Mucosa of rectum (tissue), 2 donors: ENCODE results near the gene E2F2.
"Not testable (repeated sequence)": the region's sequence is repeated elsewhere in the genome, so short reads cannot be mapped to it uniquely, and the experiment has no call there.

Source experiments
- H3K27ac ChIP-seq, 2 donors: one replicate each; pipeline ENCODE4 v1.7.0; 2013; ENCODE audit warnings: inconsistent platforms in 2 of 2, low read depth in 2 of 2, low read length in 2 of 2
- H3K27me3 ChIP-seq, 2 donors: one replicate each; pipeline ENCODE4 v1.7.0; 2013; ENCODE audit warnings: low read length in 2 of 2; ENCODE audit not compliant: control insufficient read depth in 2 of 2, insufficient read depth in 2 of 2
- H3K36me3 ChIP-seq, 2 donors: one replicate each; pipeline ENCODE4 v1.7.0; 2013; ENCODE audit warnings: low read length in 2 of 2; ENCODE audit not compliant: control insufficient read depth in 2 of 2, insufficient read depth in 2 of 2
- H3K4me1 ChIP-seq, 2 donors: one replicate each; pipeline ENCODE4 v1.7.0; 2013; ENCODE audit warnings: low read length in 2 of 2, mild to moderate bottlenecking in 1 of 2; ENCODE audit not compliant: control insufficient read depth in 2 of 2, insufficient read depth in 2 of 2
- H3K4me3 ChIP-seq, 2 donors: one replicate each; pipeline ENCODE4 v1.7.0; 2013; ENCODE audit warnings: low read length in 2 of 2
- H3K9ac ChIP-seq, 2 donors: one replicate each; pipeline ENCODE4 v1.7.0; 2013; ENCODE audit warnings: low read length in 2 of 2, low read depth in 1 of 2, mild to moderate bottlenecking in 1 of 2
- H3K9me3 ChIP-seq, 2 donors: one replicate each; pipeline ENCODE4 v1.7.0; 2013; ENCODE audit warnings: low read length in 2 of 2; ENCODE audit not compliant: control insufficient read depth in 2 of 2
- donor health status: healthy.
- donor health status: Normal muscosa, but diverticular disease.

E2F2 gene

GRCh38 chr1:23548704-23549143 is 17.7 kb upstream of the E2F2 start:
- H3K4me3 ChIP-seq: no peak overlapping the region
- H3K27me3 ChIP-seq: no peaks in the 10 kb centered on the region
- H3K36me3 ChIP-seq: no peaks in the 10 kb centered on the region
- peak overlapping the region; percentile 24 to 57 for H3K27ac ChIP-seq
- H3K9me3 ChIP-seq: no peaks in the 10 kb centered on the region
- no peak overlapping the region for H3K9ac ChIP-seq
- H3K4me1 ChIP-seq: peaks cover 27 to 38% of the 10 kb centered on the region in 2 donors

- no peaks in the 10 kb centered on the region for H3K36me3 ChIP-seq
- H3K4me1 ChIP-seq: peaks cover 27 to 32% of the 10 kb centered on the region in 2 donors
- H3K4me3 ChIP-seq: peak overlapping the region; percentile 9 to 45
- H3K27ac ChIP-seq: peak overlapping the region; percentile 75 to 91
- no peaks in the 10 kb centered on the region for H3K9me3 ChIP-seq
- H3K9ac ChIP-seq: peak overlapping the region; percentile 66 to 70
- H3K27me3 ChIP-seq: no peaks in the 10 kb centered on the region
These were observed 16.0 kb upstream of the E2F2 start for GRCh38 chr1:23546897-23547584.

DNA sequence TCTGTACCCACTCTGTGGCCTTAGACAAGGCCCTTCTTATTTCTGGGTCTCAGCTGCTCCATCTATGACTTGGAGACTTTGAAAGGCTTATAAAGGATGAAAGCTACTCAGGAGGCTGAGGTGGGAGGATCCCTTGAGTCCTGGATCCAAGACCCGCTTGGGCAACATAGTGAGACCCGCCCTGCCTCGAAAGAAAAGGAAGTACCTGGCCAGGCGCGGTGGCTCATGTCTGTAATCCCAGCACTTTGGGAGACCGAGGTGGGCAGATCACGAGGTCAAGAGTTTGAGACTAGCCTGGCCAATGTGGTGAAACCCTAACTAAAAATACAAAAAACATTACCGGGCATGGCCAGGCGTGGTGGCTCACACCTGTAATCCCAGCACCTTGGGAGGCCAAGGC is 14.8 kb upstream of the E2F2 start:
- H3K27me3 ChIP-seq: no peaks in the 10 kb centered on the region
- H3K36me3 ChIP-seq: no peaks in the 10 kb centered on the region
- no peak overlapping the region for H3K4me3 ChIP-seq
- H3K27ac ChIP-seq: peak overlapping the region; percentile 75 to 91
- peak overlapping the region in 1 of 2 donors; percentile 24 for H3K9ac ChIP-seq
- H3K4me1 ChIP-seq: peaks cover 27 to 32% of the 10 kb centered on the region in 2 donors
- no peaks in the 10 kb centered on the region for H3K9me3 ChIP-seq

GRCh38 chr1:23544444-23545389 is 13.7 kb upstream of the E2F2 start:
- Histone ChIP-seq H3K4me3 (no peak overlapping the region), H3K9ac (peak overlapping the region; percentile 5 to 44), H3K27ac (peak overlapping the region; percentile 75 to 91), H3K27me3 (no peaks in the 10 kb centered on the region), H3K36me3 (no peaks in the 10 kb centered on the region), H3K9me3 (no peaks in the 10 kb centered on the region), H3K4me1 (peaks cover 30 to 33% of the 10 kb centered on the region in 2 donors)

GRCh38 chr1:23543707-23544443 is 12.8 kb upstream of the E2F2 start:
- H3K36me3 ChIP-seq: no peaks in the 10 kb centered on the region
- no peak overlapping the region for H3K9ac ChIP-seq
- no peaks in the 10 kb centered on the region for H3K9me3 ChIP-seq
- H3K27ac ChIP-seq: no peak overlapping the region
- no peak overlapping the region for H3K4me3 ChIP-seq
- peaks cover 32 to 35% of the 10 kb centered on the region in 2 donors for H3K4me1 ChIP-seq
- no peaks in the 10 kb centered on the region for H3K27me3 ChIP-seq

DNA sequence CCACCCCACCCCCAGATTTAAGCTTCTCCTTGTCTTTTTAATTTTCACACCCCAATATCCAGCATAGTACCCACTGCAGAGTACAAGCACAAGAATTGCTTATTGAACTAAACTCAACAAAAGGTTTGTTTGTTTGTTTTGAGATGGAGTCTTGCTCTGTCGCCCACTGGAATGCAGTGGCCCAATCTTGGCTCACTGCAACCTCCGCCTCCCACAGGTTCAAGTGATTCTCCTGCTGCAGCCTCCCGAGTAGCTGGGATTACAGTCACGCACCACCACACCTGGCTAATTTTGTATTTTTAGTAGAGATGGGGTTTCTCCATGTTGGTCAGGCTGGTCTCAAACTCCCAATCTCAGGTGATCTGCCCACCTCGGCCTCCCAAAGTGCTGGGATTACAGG is 11.9 kb upstream of the E2F2 start:
- peaks cover 30 to 31% of the 10 kb centered on the region in 2 donors for H3K4me1 ChIP-seq
- H3K4me3 ChIP-seq, H3K9ac ChIP-seq, H3K9me3 ChIP-seq, H3K27ac ChIP-seq, H3K27me3 ChIP-seq, H3K36me3 ChIP-seq: not testable (repeated sequence)

GRCh38 chr1:23539698-23540266 is 8.7 kb upstream of the E2F2 start:
- peak overlapping the region in 1 of 2 donors; percentile 58 for H3K27ac ChIP-seq
- H3K9ac ChIP-seq: peak overlapping the region; percentile 40 to 60
- H3K27me3 ChIP-seq: no peaks in the 10 kb centered on the region
- peak overlapping the region; percentile 52 to 62 for H3K4me3 ChIP-seq
- H3K9me3 ChIP-seq: no peaks in the 10 kb centered on the region
- H3K36me3 ChIP-seq: no peaks in the 10 kb centered on the region
- peaks cover 4 to 5% of the 10 kb centered on the region in 2 donors for H3K4me1 ChIP-seq

- H3K9ac ChIP-seq: no peak overlapping the region
- H3K36me3 ChIP-seq: no peaks in the 10 kb centered on the region
- H3K4me1 ChIP-seq: peaks cover 10 to 13% of the 10 kb centered on the region in 2 donors
- no peak overlapping the region for H3K27ac ChIP-seq
- H3K4me3 ChIP-seq: no peak overlapping the region
- no peaks in the 10 kb centered on the region for H3K9me3 ChIP-seq
- no peaks in the 10 kb centered on the region for H3K27me3 ChIP-seq
These were observed 6.4 kb upstream of the E2F2 start for GRCh38 chr1:23537296-23537973.

DNA sequence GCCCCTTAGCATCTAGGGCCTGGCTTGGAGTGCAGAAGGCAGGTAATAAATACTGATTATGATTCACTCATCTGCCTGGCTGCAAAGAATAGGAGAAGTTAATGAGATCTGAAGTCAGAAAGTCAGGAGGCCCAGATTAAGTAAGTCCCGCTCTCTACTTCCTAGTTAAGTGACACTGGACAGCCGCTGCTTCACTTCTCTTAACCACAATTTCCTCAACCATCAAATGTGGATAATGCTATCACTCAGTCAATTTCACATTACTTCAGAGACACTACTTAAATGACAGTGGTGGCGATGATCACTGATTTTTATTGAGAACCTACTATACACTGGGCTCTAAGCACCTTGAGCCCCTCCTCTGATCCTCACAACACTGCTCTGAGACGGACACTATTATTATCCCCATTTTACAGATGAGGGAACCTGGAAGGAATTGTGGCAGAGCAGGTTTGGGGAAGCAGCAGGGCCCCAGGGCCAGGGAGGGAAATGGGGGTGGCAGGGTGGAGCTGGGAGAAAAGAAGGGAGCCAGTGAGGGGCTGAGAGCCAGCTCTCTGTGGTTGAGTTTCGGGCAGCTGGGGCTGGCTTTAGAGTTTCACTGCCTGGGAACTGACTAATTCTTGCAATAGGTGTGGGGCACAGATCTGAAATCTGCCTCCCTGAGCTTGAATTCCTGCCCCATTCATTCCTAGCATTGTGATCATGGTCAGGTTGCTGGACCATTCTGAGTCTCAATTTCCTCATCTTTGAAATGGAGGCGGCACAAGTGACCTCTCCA is 2.4 kb upstream of the E2F2 start:
- H3K27ac ChIP-seq: peak overlapping the region in 1 of 2 donors; percentile 23
- no peaks in the 10 kb centered on the region for H3K27me3 ChIP-seq
- H3K9me3 ChIP-seq: no peaks in the 10 kb centered on the region
- no peak overlapping the region for H3K9ac ChIP-seq
- H3K4me3 ChIP-seq: no peak overlapping the region
- H3K4me1 ChIP-seq: peaks cover 41 to 44% of the 10 kb centered on the region in 2 donors
- H3K36me3 ChIP-seq: no peaks in the 10 kb centered on the region
